IPS-20b (cell line): ENCODE data around the gene STK33.

Experiments used
- H3K27ac ChIP-seq: one replicate; pipeline ENCODE4 v1.5.1; 2013; ENCODE audit warnings: low read length
- H3K27me3 ChIP-seq: 2 replicates; pipeline ENCODE4 v1.6.1; 2013; ENCODE audit warnings: mild to moderate bottlenecking, low read length, inconsistent platforms; ENCODE audit not compliant: insufficient read depth
- H3K36me3 ChIP-seq: 2 replicates; pipeline ENCODE4 v1.6.1; 2013; ENCODE audit warnings: low read depth, mild to moderate bottlenecking, inconsistent platforms, low read length, moderate library complexity; ENCODE audit not compliant: insufficient read depth
- H3K4me1 ChIP-seq: 2 replicates; pipeline ENCODE4 v1.6.1; 2013; ENCODE audit warnings: mild to moderate bottlenecking, control low read depth, inconsistent platforms, low read length, moderate library complexity; ENCODE audit not compliant: insufficient read depth
- H3K4me3 ChIP-seq: 2 replicates; pipeline ENCODE4 v1.5.1; 2013; ENCODE audit warnings: mild to moderate bottlenecking, low read length, inconsistent platforms
- H3K9ac ChIP-seq: 2 replicates; pipeline ENCODE4 v1.6.1; 2013; ENCODE audit warnings: low read depth, mild to moderate bottlenecking, inconsistent platforms, low read length, moderate library complexity
- H3K9me3 ChIP-seq: 2 replicates; pipeline ENCODE4 v1.6.1; 2013; ENCODE audit warnings: mild to moderate bottlenecking, low read depth, low read length, inconsistent platforms; ENCODE audit not compliant: insufficient read depth

STK33 gene

GRCh38 chr11:8382436-8383053, 211.5 kb downstream of the STK33 start:
- Histone ChIP-seq H3K27ac (no peak overlapping the region), H3K9me3 (no peaks in the 10 kb centered on the region), H3K27me3 (no peaks in the 10 kb centered on the region), H3K4me3 (no peak overlapping the region), H3K36me3 (no peaks in the 10 kb centered on the region), H3K4me1 (peaks cover 6% of the 10 kb centered on the region; the same call in 1 of the 2 replicates), H3K9ac (no peak overlapping the region)

- Histone ChIP-seq H3K27me3 (no peaks in the 10 kb centered on the region), H3K4me3 (no peak overlapping the region)
Measured at GRCh38 chr11:8381871-8382396, 212.1 kb downstream of the STK33 start.

GRCh38 chr11:8381343-8381742, 212.7 kb downstream of the STK33 start:
- Histone ChIP-seq H3K9ac (no peak overlapping the region), H3K27ac (no peak overlapping the region), H3K4me1 (no peaks in the 10 kb centered on the region)

More at GRCh38 chr11:8381871-8382396, 212.1 kb downstream of the STK33 start:
- H3K4me1 ChIP-seq, result peaks cover 2% of the 10 kb centered on the region; the same call in 1 of the 2 replicates
- H3K9me3 ChIP-seq, result no peaks in the 10 kb centered on the region
- no peak overlapping the region for H3K27ac ChIP-seq
- no peaks in the 10 kb centered on the region for H3K36me3 ChIP-seq
- no peak overlapping the region for H3K9ac ChIP-seq

GRCh38 chr11:8375932-8376331, 218.1 kb downstream of the STK33 start:
- H3K4me1 ChIP-seq, result no peaks in the 10 kb centered on the region; the same call in 1 of the 2 replicates
- H3K27me3 ChIP-seq, result no peaks in the 10 kb centered on the region
- no peak overlapping the region for H3K27ac ChIP-seq
- no peak overlapping the region for H3K4me3 ChIP-seq
- H3K9me3 ChIP-seq, result no peaks in the 10 kb centered on the region
- no peak overlapping the region for H3K9ac ChIP-seq
- no peaks in the 10 kb centered on the region for H3K36me3 ChIP-seq

More at GRCh38 chr11:8381343-8381742, 212.7 kb downstream of the STK33 start:
- no peaks in the 10 kb centered on the region for H3K27me3 ChIP-seq
- H3K36me3 ChIP-seq, result no peaks in the 10 kb centered on the region
- H3K4me3 ChIP-seq, result no peak overlapping the region
- no peaks in the 10 kb centered on the region for H3K9me3 ChIP-seq

- H3K4me1 ChIP-seq, result no peaks in the 10 kb centered on the region; the same call in 1 of the 2 replicates
- no peak overlapping the region for H3K27ac ChIP-seq
- no peaks in the 10 kb centered on the region for H3K9me3 ChIP-seq
Measured at GRCh38 chr11:8375460-8375859, 218.6 kb downstream of the STK33 start.

GRCh38 chr11:8374716-8375115, 219.3 kb downstream of the STK33 start:
- Histone ChIP-seq H3K27me3 (no peaks in the 10 kb centered on the region), H3K27ac (no peak overlapping the region), H3K36me3 (no peaks in the 10 kb centered on the region), H3K9me3 (no peaks in the 10 kb centered on the region), H3K9ac (no peak overlapping the region), H3K4me3 (no peak overlapping the region), H3K4me1 (no peaks in the 10 kb centered on the region; the same call in 1 of the 2 replicates)

More at GRCh38 chr11:8375460-8375859, 218.6 kb downstream of the STK33 start:
- Histone ChIP-seq H3K4me3 (no peak overlapping the region), H3K27me3 (no peaks in the 10 kb centered on the region), H3K36me3 (no peaks in the 10 kb centered on the region), H3K9ac (no peak overlapping the region)

GRCh38 chr11:8373519-8374432, 220.3 kb downstream of the STK33 start:
- H3K4me1 ChIP-seq, result no peaks in the 10 kb centered on the region; the same call in 1 of the 2 replicates
- no peaks in the 10 kb centered on the region for H3K9me3 ChIP-seq
- no peaks in the 10 kb centered on the region for H3K27me3 ChIP-seq
- no peak overlapping the region for H3K27ac ChIP-seq
- no peaks in the 10 kb centered on the region for H3K36me3 ChIP-seq
- no peak overlapping the region for H3K4me3 ChIP-seq
- no peak overlapping the region for H3K9ac ChIP-seq

GRCh38 chr11:8372641-8373381, 221.2 kb downstream of the STK33 start:
- Histone ChIP-seq H3K27me3 (no peaks in the 10 kb centered on the region), H3K9me3 (no peaks in the 10 kb centered on the region), H3K27ac (no peak overlapping the region), H3K36me3 (no peaks in the 10 kb centered on the region), H3K9ac (no peak overlapping the region), H3K4me3 (no peak overlapping the region), H3K4me1 (no peaks in the 10 kb centered on the region; the same call in 1 of the 2 replicates)

GRCh38 chr11:8371516-8371884, 222.5 kb downstream of the STK33 start:
- no peaks in the 10 kb centered on the region for H3K9me3 ChIP-seq
- no peaks in the 10 kb centered on the region for H3K36me3 ChIP-seq
- H3K27ac ChIP-seq, result no peak overlapping the region

GRCh38 chr11:8370812-8371515, 223.1 kb downstream of the STK33 start:
- no peaks in the 10 kb centered on the region for H3K36me3 ChIP-seq
- no peaks in the 10 kb centered on the region; the same call in 1 of the 2 replicates for H3K4me1 ChIP-seq
- no peak overlapping the region for H3K27ac ChIP-seq
- no peaks in the 10 kb centered on the region for H3K27me3 ChIP-seq
- H3K9me3 ChIP-seq, result no peaks in the 10 kb centered on the region
- H3K9ac ChIP-seq, result no peak overlapping the region
- H3K4me3 ChIP-seq, result no peak overlapping the region

More at GRCh38 chr11:8371516-8371884, 222.5 kb downstream of the STK33 start:
- Histone ChIP-seq H3K27me3 (no peaks in the 10 kb centered on the region), H3K4me3 (no peak overlapping the region), H3K9ac (no peak overlapping the region), H3K4me1 (no peaks in the 10 kb centered on the region; the same call in 1 of the 2 replicates)
